GM12878 (cell line): ENCODE results near the gene HSPA1A. TPM values are rescaled to one million over a fixed set of nuclear protein-coding genes. Genes with fewer than 3 reads are reported as not detected.

Source experiments
- BACH1 ChIP-seq: fragments of 450-650 bp; IDR thresholded peaks from 2 replicates; pipeline ENCODE4 v1.6.1; 2017; ENCODE audit warnings: mild to moderate bottlenecking, borderline replicate concordance
- BRCA1 ChIP-seq: IDR thresholded peaks from 2 replicates; pipeline ENCODE4 v1.6.1; 2011; ENCODE audit warnings: low read depth, low read length, improper control_type of control experiment
- CEBPB ChIP-seq, 2 experiments: fragments of 150-350 bp in 1 of 2; IDR thresholded peaks; 2 replicates each; pipeline ENCODE4 v1.6.1; 2012 to 2014; ENCODE audit warnings: low read depth in 2 of 2, low read length in 2 of 2, borderline replicate concordance in 1 of 2, inconsistent platforms in 1 of 2
- E2F4 ChIP-seq: IDR thresholded peaks from 2 replicates; pipeline ENCODE4 v1.6.1; 2012; ENCODE audit warnings: low read depth, low read length, improper control_type of control experiment
- IKZF2 ChIP-seq, 2 experiments: fragments of 450-650 bp; IDR thresholded peaks; 2 replicates each; pipeline ENCODE4 v1.6.1; 2017; ENCODE audit warnings: mild to moderate bottlenecking in 2 of 2, moderate library complexity in 2 of 2
- JUND ChIP-seq: IDR thresholded peaks from 2 replicates; pipeline ENCODE4 v1.6.1; 2012; ENCODE audit warnings: low read depth, mild to moderate bottlenecking, low read length, improper control_type of control experiment, moderate library complexity
- KLF5 ChIP-seq: fragments of 450-650 bp; IDR thresholded peaks from 2 replicates; pipeline ENCODE4 v1.6.1; 2014; ENCODE audit warnings: mild to moderate bottlenecking; ENCODE audit not compliant: partially characterized antibody
- MAX ChIP-seq: IDR thresholded peaks from 2 replicates; pipeline ENCODE4 v1.6.1; 2012; ENCODE audit warnings: low read depth, low read length, improper control_type of control experiment
- MEF2A ChIP-seq: IDR thresholded peaks from 2 replicates; pipeline ENCODE4 v1.6.1; 2011; ENCODE audit warnings: low read depth, mild to moderate bottlenecking, low read length, moderate library complexity; ENCODE audit not compliant: insufficient read depth
- MEF2B ChIP-seq: fragments of 450-650 bp; IDR thresholded peaks from 2 replicates; pipeline ENCODE4 v1.6.1; 2018; ENCODE audit warnings: mild to moderate bottlenecking, moderate library complexity; ENCODE audit not compliant: partially characterized antibody, poor library complexity, severe bottlenecking
- NFYB ChIP-seq: IDR thresholded peaks from 2 replicates; pipeline ENCODE4 v1.6.1; 2011; ENCODE audit warnings: low read depth, mild to moderate bottlenecking, low read length, improper control_type of control experiment, moderate library complexity; ENCODE audit not compliant: insufficient read depth
- NRF1 ChIP-seq: conservative IDR thresholded peaks from 2 replicates; pipeline ENCODE4 v1.6.1; 2011; ENCODE audit warnings: mild to moderate bottlenecking, low read depth, low read length, improper control_type of control experiment
- RELA ChIP-seq: fragments of 450-650 bp; IDR thresholded peaks from 2 replicates; pipeline ENCODE4 v1.8.0; 2014; ENCODE audit warnings: borderline replicate concordance; ENCODE audit not compliant: partially characterized antibody
- RUNX3 ChIP-seq: IDR thresholded peaks from 2 replicates; pipeline ENCODE4 v1.6.1; 2012; ENCODE audit warnings: low read length, inconsistent platforms
- TCF12 ChIP-seq: IDR thresholded peaks from 2 replicates; pipeline ENCODE4 v1.6.1; 2011; ENCODE audit warnings: low read depth, mild to moderate bottlenecking, low read length
- USF2 ChIP-seq: IDR thresholded peaks from 2 replicates; pipeline ENCODE4 v1.6.1; 2011; ENCODE audit warnings: low read depth, low read length, improper control_type of control experiment, borderline replicate concordance
- YBX1 ChIP-seq: fragments of 450-650 bp; IDR thresholded peaks from 2 replicates; pipeline ENCODE4 v1.6.1; 2016; ENCODE audit warnings: antibody characterized with exemption
- ZBED1 ChIP-seq: IDR thresholded peaks from 2 replicates; pipeline ENCODE4 v1.6.1; 2016; ENCODE audit warnings: borderline replicate concordance
- ZNF274 ChIP-seq: IDR thresholded peaks from one replicate; pipeline ENCODE4 v1.8.0; 2011; ENCODE audit not compliant: insufficient read length, insufficient read depth
- polyA plus RNA-seq, 11 experiments: library from polyadenylated mRNA; depleted of rRNA in 4 of 11; unstranded in 6 of 11; stranded (reverse) in 5 of 11; fragments of >200 nt; fragmentation: Nextera tagmentation in 4 of 11; fragmentation: Illumina TruSeq in 1 of 11; extraction: Ambion mirVana in 4 of 11; extraction: Trizol in 1 of 11; gene quantifications; 1 replicate in 1 of 11; 2 replicates in 10 of 11; pipeline versions ENCODE4 v1.2.1 to v1.2.3, GENCODE V29; 2011 to 2016; ENCODE audit warnings: inconsistent platforms in 2 of 11, missing spikeins in 2 of 11, low read depth in 1 of 11
- total RNA-seq, 4 experiments: library from RNA; depleted of rRNA in 3 of 4; stranded (reverse); fragments of >200 nt in 3 of 4; fragmentation: Illumina TruSeq in 1 of 4; extraction: Trizol in 1 of 4; gene quantifications; 2 replicates each; pipeline versions ENCODE4 v1.2.1 to v1.2.3, GENCODE V29; 2013 to 2021
- TF ChIP-seq, protein P1 (sequence below): fragments of 450-650 bp; IDR thresholded peaks from 2 replicates; pipeline ENCODE4 v1.6.1; 2018; ENCODE audit warnings: mild to moderate bottlenecking, low read depth, moderate library complexity; ENCODE audit not compliant: partially characterized antibody
- TF ChIP-seq, protein P2 (sequence below): fragments of 450-650 bp; IDR thresholded peaks from 2 replicates; pipeline ENCODE4 v1.6.1; 2016; ENCODE audit warnings: mild to moderate bottlenecking
- TF ChIP-seq, protein P3 (sequence below): fragments of 450-650 bp; IDR thresholded peaks from 2 replicates; pipeline ENCODE4 v1.6.1; 2017; ENCODE audit warnings: low read depth, mild to moderate bottlenecking, moderate library complexity

Gene HSPA1A
- total and polyA plus RNA-seq, 10 of the 15 experiments (the other 5 are each of a cell fraction or from before 2014, with no cell fraction given): 0.29 to 51.8 (median 17.5) TPM

- TF ChIP-seq, protein P1, sequence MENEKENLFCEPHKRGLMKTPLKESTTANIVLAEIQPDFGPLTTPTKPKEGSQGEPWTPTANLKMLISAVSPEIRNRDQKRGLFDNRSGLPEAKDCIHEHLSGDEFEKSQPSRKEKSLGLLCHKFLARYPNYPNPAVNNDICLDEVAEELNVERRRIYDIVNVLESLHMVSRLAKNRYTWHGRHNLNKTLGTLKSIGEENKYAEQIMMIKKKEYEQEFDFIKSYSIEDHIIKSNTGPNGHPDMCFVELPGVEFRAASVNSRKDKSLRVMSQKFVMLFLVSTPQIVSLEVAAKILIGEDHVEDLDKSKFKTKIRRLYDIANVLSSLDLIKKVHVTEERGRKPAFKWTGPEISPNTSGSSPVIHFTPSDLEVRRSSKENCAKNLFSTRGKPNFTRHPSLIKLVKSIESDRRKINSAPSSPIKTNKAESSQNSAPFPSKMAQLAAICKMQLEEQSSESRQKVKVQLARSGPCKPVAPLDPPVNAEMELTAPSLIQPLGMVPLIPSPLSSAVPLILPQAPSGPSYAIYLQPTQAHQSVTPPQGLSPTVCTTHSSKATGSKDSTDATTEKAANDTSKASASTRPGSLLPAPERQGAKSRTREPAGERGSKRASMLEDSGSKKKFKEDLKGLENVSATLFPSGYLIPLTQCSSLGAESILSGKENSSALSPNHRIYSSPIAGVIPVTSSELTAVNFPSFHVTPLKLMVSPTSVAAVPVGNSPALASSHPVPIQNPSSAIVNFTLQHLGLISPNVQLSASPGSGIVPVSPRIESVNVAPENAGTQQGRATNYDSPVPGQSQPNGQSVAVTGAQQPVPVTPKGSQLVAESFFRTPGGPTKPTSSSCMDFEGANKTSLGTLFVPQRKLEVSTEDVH: no peak
- TF ChIP-seq MEF2B (peak; percentile 30), RELA (peak; percentile 16), BRCA1 (no peak), RUNX3 (peak; percentile 30; the same call in 1 of the 2 replicates), ZBED1 (no peak), YBX1 (no peak), IKZF2 (IDR thresholded peaks at IDR 0.05) (peak; percentile 69 to 73), TCF12 (peak; percentile 64; the same call in 1 of the 2 replicates), NFYB (no peak), E2F4 (no peak), BACH1 (peak; percentile 79), ZNF274 (no peak), USF2 (no peak), NRF1 (peak; percentile 65), CEBPB (IDR thresholded peaks at IDR 0.05; ENCODE audit: borderline replicate concordance in 1 of 2, low read depth in 2 of 2, low read length in 2 of 2) (no peak), MEF2A (no peak), MAX (no peak), KLF5 (peak; percentile 40), JUND (no peak)
- TF ChIP-seq, protein P2, sequence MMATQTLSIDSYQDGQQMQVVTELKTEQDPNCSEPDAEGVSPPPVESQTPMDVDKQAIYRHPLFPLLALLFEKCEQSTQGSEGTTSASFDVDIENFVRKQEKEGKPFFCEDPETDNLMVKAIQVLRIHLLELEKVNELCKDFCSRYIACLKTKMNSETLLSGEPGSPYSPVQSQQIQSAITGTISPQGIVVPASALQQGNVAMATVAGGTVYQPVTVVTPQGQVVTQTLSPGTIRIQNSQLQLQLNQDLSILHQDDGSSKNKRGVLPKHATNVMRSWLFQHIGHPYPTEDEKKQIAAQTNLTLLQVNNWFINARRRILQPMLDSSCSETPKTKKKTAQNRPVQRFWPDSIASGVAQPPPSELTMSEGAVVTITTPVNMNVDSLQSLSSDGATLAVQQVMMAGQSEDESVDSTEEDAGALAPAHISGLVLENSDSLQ: peak; percentile 42
- TF ChIP-seq, protein P3, sequence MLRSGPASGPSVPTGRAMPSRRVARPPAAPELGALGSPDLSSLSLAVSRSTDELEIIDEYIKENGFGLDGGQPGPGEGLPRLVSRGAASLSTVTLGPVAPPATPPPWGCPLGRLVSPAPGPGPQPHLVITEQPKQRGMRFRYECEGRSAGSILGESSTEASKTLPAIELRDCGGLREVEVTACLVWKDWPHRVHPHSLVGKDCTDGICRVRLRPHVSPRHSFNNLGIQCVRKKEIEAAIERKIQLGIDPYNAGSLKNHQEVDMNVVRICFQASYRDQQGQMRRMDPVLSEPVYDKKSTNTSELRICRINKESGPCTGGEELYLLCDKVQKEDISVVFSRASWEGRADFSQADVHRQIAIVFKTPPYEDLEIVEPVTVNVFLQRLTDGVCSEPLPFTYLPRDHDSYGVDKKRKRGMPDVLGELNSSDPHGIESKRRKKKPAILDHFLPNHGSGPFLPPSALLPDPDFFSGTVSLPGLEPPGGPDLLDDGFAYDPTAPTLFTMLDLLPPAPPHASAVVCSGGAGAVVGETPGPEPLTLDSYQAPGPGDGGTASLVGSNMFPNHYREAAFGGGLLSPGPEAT: peak; percentile 79
These were observed 8.7 kb upstream of the HSPA1A start, which contains the start of gene LSM2 (continued) for GRCh38 chr6:31806470-31807272.
